Endothelial cell of umbilical vein (primary cell): ENCODE data around the gene DPH2. TPM values are rescaled to one million over a fixed set of nuclear protein-coding genes. Genes with fewer than 3 reads are reported as not detected.

Experiments
- BruUV-seq: library from RNA; stranded (reverse); fragments of 400-500 nt; replicated peaks from 2 replicates; lab custom pipeline; 2021; lab: Mats Ljungman, UMichigan
- CTCF ChIA-PET: fragments of 300-600, 350-600 bp; sonication (Branson Sonifier 250); formaldehyde crosslinking; loops from one replicate; lab custom pipeline; 2021; ENCODE audit warnings: antibody characterized with exemption, inconsistent platforms; lab: Charles Lee
- POLR2A ChIA-PET: fragments of 300-600, 350-600 bp; sonication (Branson Sonifier 250); formaldehyde crosslinking; loops from one replicate; lab custom pipeline; 2021; ENCODE audit warnings: antibody characterized with exemption, inconsistent platforms; lab: Charles Lee
- DNase-seq: peaks from one replicate; pipeline ENCODE4 v3.0.0-alpha.2; 2011; ENCODE audit warnings: low read depth, low spot score
- FAIRE-seq: peaks from 2 replicates; lab custom pipeline; 2011; peaks lifted over from hg19 to GRCh38; lab: Jason Lieb, UNC
- H2AFZ ChIP-seq: 2 replicates; pipeline ENCODE4 v1.6.0; 2012; ENCODE audit warnings: low read depth, low read length, control low read depth, inconsistent platforms
- H3K27ac ChIP-seq: 2 replicates; pipeline ENCODE4 v1.5.1; 2011; ENCODE audit warnings: low read depth, mild to moderate bottlenecking, control low read depth, low read length, moderate library complexity; ENCODE audit not compliant: insufficient read depth
- H3K27me3 ChIP-seq, 2 experiments: 2 replicates each; pipeline versions ENCODE4 v1.6.0 to v1.6.1; 2011; ENCODE audit warnings: low read length in 2 of 2, mixed read lengths in 1 of 2; ENCODE audit not compliant: control insufficient read depth in 2 of 2, insufficient read depth in 2 of 2
- H3K36me3 ChIP-seq, 2 experiments: 2 replicates in 1 of 2; 3 replicates in 1 of 2; pipeline ENCODE4 v1.5.1; 2011; ENCODE audit warnings: low read length in 2 of 2, mild to moderate bottlenecking in 1 of 2, moderate library complexity in 1 of 2; ENCODE audit not compliant: control insufficient read depth in 2 of 2, insufficient read depth in 2 of 2; ENCODE audit errors: extremely low read depth in 1 of 2
- H3K4me1 ChIP-seq: 3 replicates; pipeline ENCODE4 v1.5.1; 2011; ENCODE audit warnings: mild to moderate bottlenecking, low read length; ENCODE audit not compliant: control insufficient read depth, insufficient read depth; ENCODE audit errors: extremely low read depth
- H3K4me2 ChIP-seq: 2 replicates; pipeline ENCODE4 v1.6.1; 2011; ENCODE audit warnings: low read length, control low read depth, mixed read lengths; ENCODE audit not compliant: insufficient read depth
- H3K4me3 ChIP-seq, 3 experiments: fragments of 200-600 bp in 1 of 3; sonication (generic), shearing (Covaris generic) in 1 of 3; replicated peaks in 1 of 3; 2 replicates each; pipeline ENCODE4 v1.5.1; 2011 to 2016; ENCODE audit warnings: control low read depth in 3 of 3, low read length in 3 of 3, mild to moderate bottlenecking in 2 of 3, inconsistent platforms in 1 of 3, low read depth in 1 of 3, moderate library complexity in 1 of 3; ENCODE audit not compliant: insufficient read depth in 1 of 3
- H3K79me2 ChIP-seq: 2 replicates; pipeline ENCODE4 v1.6.0; 2012; ENCODE audit warnings: low read length, inconsistent platforms; ENCODE audit not compliant: control insufficient read depth, insufficient read depth
- H3K9ac ChIP-seq: replicated peaks from 2 replicates; pipeline ENCODE3; 2011; ENCODE audit warnings: low read length, control low read depth; ENCODE audit not compliant: insufficient read depth; ENCODE audit errors: extremely low read depth
- H3K9me1 ChIP-seq: replicated peaks from 3 replicates; pipeline ENCODE4 v1.6.0; 2011; ENCODE audit warnings: mild to moderate bottlenecking, low read length; ENCODE audit not compliant: control insufficient read depth, insufficient read depth; ENCODE audit errors: extremely low read depth
- H3K9me3 ChIP-seq: replicated peaks from 2 replicates; pipeline ENCODE4 v1.5.1; 2012; ENCODE audit warnings: low read length, inconsistent platforms; ENCODE audit not compliant: control insufficient read depth, insufficient read depth
- H4K20me1 ChIP-seq: replicated peaks from 2 replicates; pipeline ENCODE3; 2011; ENCODE audit warnings: mild to moderate bottlenecking, low read length; ENCODE audit not compliant: control insufficient read depth, insufficient read depth; ENCODE audit errors: extremely low read depth
- EZH2 ChIP-seq: IDR thresholded peaks from 2 replicates; pipeline ENCODE4 v1.6.1; 2012; ENCODE audit warnings: borderline replicate concordance, low read depth, mild to moderate bottlenecking, moderate library complexity, low read length, inconsistent platforms; ENCODE audit not compliant: severe bottlenecking
- FOS ChIP-seq: IDR thresholded peaks from 2 replicates; pipeline ENCODE4 v1.6.1; 2011; ENCODE audit warnings: mild to moderate bottlenecking, low read length, moderate library complexity, borderline replicate concordance; ENCODE audit not compliant: insufficient read depth
- GATA2 ChIP-seq: IDR thresholded peaks from 2 replicates; pipeline ENCODE4 v1.7.0; 2011; ENCODE audit warnings: low read depth, mild to moderate bottlenecking, moderate library complexity, mixed read lengths, low read length; ENCODE audit not compliant: insufficient read length, insufficient read depth
- JUN ChIP-seq: IDR thresholded peaks from 2 replicates; pipeline ENCODE4 v1.6.1; 2011; ENCODE audit warnings: borderline replicate concordance, low read depth; ENCODE audit not compliant: insufficient read length, insufficient read depth
- MYC ChIP-seq: IDR thresholded peaks from one replicate; pipeline ENCODE4 v1.6.1; 2011; ENCODE audit warnings: mild to moderate bottlenecking, low read depth, low read length
- POLR2A ChIP-seq: IDR thresholded peaks from 2 replicates; pipeline ENCODE4 v1.6.1; 2012; ENCODE audit warnings: low read depth, mild to moderate bottlenecking, control low read depth, low read length
- POLR2AphosphoS5 ChIP-seq: IDR thresholded peaks from 2 replicates; pipeline ENCODE4 v1.6.1; 2012; ENCODE audit warnings: low read depth, mild to moderate bottlenecking, control low read depth, low read length, moderate library complexity; ENCODE audit not compliant: insufficient read depth
- dilution Hi-C: fragments of 300-500 bp; cut with MboI; formaldehyde crosslinking; loops from one replicate; pipeline ENCODE4 v1.15.0; 2019; ENCODE audit warnings: low sequenced_read_pairs; ENCODE audit not compliant: extremely low pct_ligation_motif_present
- intact Hi-C: fragments of 100-400 bp; cut with micrococcal nuclease; formaldehyde crosslinking; loops from one replicate; pipeline ENCODE4 v1.10.0; 2022
- polyA plus RNA-seq, 4 experiments: library from polyadenylated mRNA; depleted of rRNA in 3 of 4; stranded (reverse) in 3 of 4; unstranded in 1 of 4; fragments of >200 nt; gene quantifications; 2 replicates each; pipeline versions ENCODE4 v1.2.1 to v1.2.3, GENCODE V29; 2011 to 2012; ENCODE audit warnings: missing spikeins in 1 of 4
- total RNA-seq: library from RNA; stranded (reverse); gene quantifications from 2 replicates; pipeline ENCODE4 v1.2.3, GENCODE V29; 2021
- TF ChIP-seq, protein P1 (sequence below), 2 donors: IDR thresholded peaks; 1 replicate in 1 of 2; 2 replicates in 1 of 2; pipeline ENCODE4 v1.5.1; 2011; ENCODE audit warnings: low read length in 2 of 2, mild to moderate bottlenecking in 2 of 2, moderate library complexity in 2 of 2, control low read depth in 1 of 2, inconsistent platforms in 1 of 2, low read depth in 1 of 2; ENCODE audit not compliant: insufficient read depth in 1 of 2; ENCODE audit errors: extremely low read depth in 1 of 2
- TF ChIP-seq, protein P2 (sequence below): IDR thresholded peaks from 2 replicates; pipeline ENCODE4 v1.6.1; 2011; ENCODE audit not compliant: insufficient read depth, insufficient read length

Gene DPH2
- total and polyA plus RNA-seq, 2 donors (not counting 3 experiments of a cell fraction or from before 2014, with no cell fraction given): 28.1 to 59.1 TPM

DNA sequence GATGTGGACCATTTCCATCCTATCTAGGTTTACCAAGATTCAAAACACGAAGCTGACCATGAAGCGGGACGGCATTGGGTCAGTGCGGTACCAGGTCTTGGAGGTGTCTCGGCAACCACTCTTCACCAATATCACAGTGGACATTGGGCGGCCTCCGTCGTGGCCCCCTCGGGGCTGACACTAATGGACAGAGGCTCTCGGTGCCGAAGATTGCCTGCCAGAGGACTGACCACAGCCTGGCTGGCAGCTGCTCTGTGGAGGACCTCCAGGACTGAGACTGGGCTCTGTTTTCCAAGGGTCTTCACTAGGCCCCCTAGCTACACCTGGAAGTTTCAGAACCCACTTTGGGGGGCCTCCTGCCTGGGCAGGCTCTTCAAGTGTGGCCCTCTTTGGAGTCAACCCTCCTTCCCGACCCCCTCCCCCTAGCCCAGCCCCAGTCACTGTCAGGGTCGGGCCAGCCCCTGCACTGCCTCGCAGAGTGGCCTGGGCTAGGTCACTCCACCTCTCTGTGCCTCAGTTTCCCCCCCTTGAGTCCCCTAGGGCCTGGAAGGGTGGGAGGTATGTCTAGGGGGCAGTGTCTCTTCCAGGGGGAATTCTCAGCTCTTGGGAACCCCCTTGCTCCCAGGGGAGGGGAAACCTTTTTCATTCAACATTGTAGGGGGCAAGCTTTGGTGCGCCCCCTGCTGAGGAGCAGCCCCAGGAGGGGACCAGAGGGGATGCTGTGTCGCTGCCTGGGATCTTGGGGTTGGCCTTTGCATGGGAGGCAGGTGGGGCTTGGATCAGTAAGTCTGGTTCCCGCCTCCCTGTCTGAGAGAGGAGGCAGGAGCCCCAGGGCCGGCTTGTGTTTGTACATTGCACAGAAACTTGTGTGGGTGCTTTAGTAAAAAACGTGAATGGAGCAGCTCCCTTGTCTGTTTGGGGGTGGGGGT is 20.7 kb downstream of the DPH2 start:
- H3K9me1 ChIP-seq: no peaks in the 10 kb centered on the region
- H3K36me3 ChIP-seq: peaks cover 0 to 3% of the 10 kb centered on the region in 2 experiments
- CTCF ChIA-PET: interaction anchor here (0.9 to 3.0 kb wide), 4 partner anchors 16 to 227 kb away, joined by 3 to 12 read pairs (median 6); partner anchors contain the start of gene ATP6V0B
- H3K4me1 ChIP-seq: peaks cover 7% of the 10 kb centered on the region
- H3K79me2 ChIP-seq: no peaks in the 10 kb centered on the region
- H3K9me3 ChIP-seq: no peaks in the 10 kb centered on the region
- no peak overlapping the region for H3K9ac ChIP-seq
- DNase-seq (no peak), FAIRE-seq (no peak)
- no peaks in the 10 kb centered on the region for H3K27me3 ChIP-seq
- H3K4me2 ChIP-seq: peak overlapping the region; percentile 67
- H3K27ac ChIP-seq: no peak overlapping the region
- POLR2A ChIA-PET: no interaction called here
- peak overlapping the region in 1 of 3 experiments; percentile 39 for H3K4me3 ChIP-seq
- intact Hi-C loops: loop anchor here (1.0 to 5.0 kb wide), 3 partner anchors 10 to 228 kb away; partner anchors contain the start of gene SLC6A9
- dilution Hi-C loops: no loop called here
- H2AFZ ChIP-seq: peak overlapping the region; percentile 58
- H4K20me1 ChIP-seq: no peaks in the 10 kb centered on the region
- BruUV-seq: TSS peak; percentile 8
- TF ChIP-seq, protein P1, sequence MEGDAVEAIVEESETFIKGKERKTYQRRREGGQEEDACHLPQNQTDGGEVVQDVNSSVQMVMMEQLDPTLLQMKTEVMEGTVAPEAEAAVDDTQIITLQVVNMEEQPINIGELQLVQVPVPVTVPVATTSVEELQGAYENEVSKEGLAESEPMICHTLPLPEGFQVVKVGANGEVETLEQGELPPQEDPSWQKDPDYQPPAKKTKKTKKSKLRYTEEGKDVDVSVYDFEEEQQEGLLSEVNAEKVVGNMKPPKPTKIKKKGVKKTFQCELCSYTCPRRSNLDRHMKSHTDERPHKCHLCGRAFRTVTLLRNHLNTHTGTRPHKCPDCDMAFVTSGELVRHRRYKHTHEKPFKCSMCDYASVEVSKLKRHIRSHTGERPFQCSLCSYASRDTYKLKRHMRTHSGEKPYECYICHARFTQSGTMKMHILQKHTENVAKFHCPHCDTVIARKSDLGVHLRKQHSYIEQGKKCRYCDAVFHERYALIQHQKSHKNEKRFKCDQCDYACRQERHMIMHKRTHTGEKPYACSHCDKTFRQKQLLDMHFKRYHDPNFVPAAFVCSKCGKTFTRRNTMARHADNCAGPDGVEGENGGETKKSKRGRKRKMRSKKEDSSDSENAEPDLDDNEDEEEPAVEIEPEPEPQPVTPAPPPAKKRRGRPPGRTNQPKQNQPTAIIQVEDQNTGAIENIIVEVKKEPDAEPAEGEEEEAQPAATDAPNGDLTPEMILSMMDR (IDR thresholded peaks at IDR 0.05; ENCODE audit: extremely low read depth in 1 of 2, insufficient read depth in 1 of 2, low read depth in 1 of 2, low read length in 2 of 2): no peak
- TF ChIP-seq JUN (no peak), MYC (no peak), POLR2A (no peak), GATA2 (no peak), FOS (no peak), EZH2 (no peak), POLR2AphosphoS5 (no peak)
- TF ChIP-seq, protein P2, sequence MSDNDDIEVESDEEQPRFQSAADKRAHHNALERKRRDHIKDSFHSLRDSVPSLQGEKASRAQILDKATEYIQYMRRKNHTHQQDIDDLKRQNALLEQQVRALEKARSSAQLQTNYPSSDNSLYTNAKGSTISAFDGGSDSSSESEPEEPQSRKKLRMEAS: no peak
